Uterus (tissue), 2 donors: ENCODE data around the gene ACVR1B.

Experiments
- CTCF ChIP-seq, 4 experiments: fragments of 200-600 bp in 2 of 4; fragments of 450-650 bp in 2 of 4; sonication (generic) in 2 of 4; IDR thresholded peaks; one replicate each; pipeline ENCODE4 v1.5.1; 2016 to 2019; ENCODE audit warnings: antibody characterized with exemption in 4 of 4, mild to moderate bottlenecking in 2 of 4, moderate library complexity in 1 of 4
- POLR2A ChIP-seq, 2 donors: fragments of 450-650 bp; IDR thresholded peaks; one replicate each; pipeline ENCODE4 v1.6.1; 2016; ENCODE audit warnings: antibody characterized with exemption in 2 of 2, mild to moderate bottlenecking in 1 of 2, moderate library complexity in 1 of 2

DNA sequence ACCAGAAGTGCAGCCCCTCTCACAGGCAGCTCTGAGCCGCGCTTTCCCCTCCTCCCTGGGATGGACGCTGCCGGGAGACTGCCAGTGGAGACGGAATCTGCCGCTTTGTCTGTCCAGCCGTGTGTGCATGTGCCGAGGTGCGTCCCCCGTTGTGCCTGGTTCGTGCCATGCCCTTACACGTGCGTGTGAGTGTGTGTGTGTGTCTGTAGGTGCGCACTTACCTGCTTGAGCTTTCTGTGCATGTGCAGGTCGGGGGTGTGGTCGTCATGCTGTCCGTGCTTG is 43.0 kb downstream of the ACVR1B start:
- TF ChIP-seq CTCF (IDR thresholded peaks at IDR 0.05): no peak
- no peak for TF ChIP-seq POLR2A (IDR thresholded peaks at IDR 0.05)
